H9 (cell line): ENCODE measurements around the gene DACH1. TPM values are rescaled to one million over a fixed set of nuclear protein-coding genes. Genes with fewer than 3 reads are reported as not detected.

Experiments used
- DNase-seq: peaks from one replicate; pipeline ENCODE4 v3.0.0-alpha.2; 2017
- H2AFZ ChIP-seq: one replicate; pipeline ENCODE4 v1.6.1; 2013; ENCODE audit warnings: mild to moderate bottlenecking, low read length, control low read depth, moderate library complexity
- H2AK5ac ChIP-seq: 2 replicates; pipeline ENCODE4 v1.6.1; 2013; ENCODE audit warnings: low read length, control low read depth, mixed read lengths; ENCODE audit not compliant: insufficient read length
- H2BK120ac ChIP-seq: one replicate; pipeline ENCODE4 v1.6.1; 2013; ENCODE audit warnings: low read depth, mild to moderate bottlenecking, low read length, control low read depth, inconsistent platforms; ENCODE audit not compliant: poor library complexity, severe bottlenecking
- H2BK12ac ChIP-seq: 2 replicates; pipeline ENCODE4 v1.6.1; 2013; ENCODE audit warnings: low read length, control low read depth, mixed read lengths, low read depth; ENCODE audit not compliant: insufficient read length
- H2BK15ac ChIP-seq: 2 replicates; pipeline ENCODE4 v1.6.1; 2013; ENCODE audit warnings: low read depth, low read length, control low read depth
- H2BK20ac ChIP-seq: one replicate; pipeline ENCODE4 v1.6.1; 2013; ENCODE audit warnings: low read depth, mild to moderate bottlenecking, low read length, control low read depth, inconsistent platforms; ENCODE audit not compliant: poor library complexity, severe bottlenecking
- H2BK5ac ChIP-seq: 2 replicates; pipeline ENCODE4 v1.6.1; 2013; ENCODE audit warnings: low read length, control low read depth, mixed read lengths; ENCODE audit not compliant: insufficient read length
- H3K14ac ChIP-seq: 2 replicates; pipeline ENCODE4 v1.6.1; 2013; ENCODE audit warnings: low read length, control low read depth; ENCODE audit not compliant: insufficient read depth
- H3K18ac ChIP-seq: 2 replicates; pipeline ENCODE4 v1.6.1; 2013; ENCODE audit warnings: low read depth, mild to moderate bottlenecking, mixed read lengths, low read length, control low read depth; ENCODE audit not compliant: insufficient read length
- H3K23ac ChIP-seq: 2 replicates; pipeline ENCODE4 v1.6.1; 2013; ENCODE audit warnings: low read length, control low read depth, mixed read lengths, low read depth; ENCODE audit not compliant: insufficient read length
- H3K23me2 ChIP-seq: 2 replicates; pipeline ENCODE4 v1.6.1; 2013; ENCODE audit warnings: low read depth, mild to moderate bottlenecking, mixed read lengths, low read length, control low read depth; ENCODE audit not compliant: insufficient read length, poor library complexity, severe bottlenecking
- H3K27ac ChIP-seq: 2 replicates; pipeline ENCODE4 v1.5.1; 2013; ENCODE audit warnings: low read length, control low read depth, mixed read lengths, low read depth; ENCODE audit not compliant: insufficient read length
- H3K27me3 ChIP-seq: 2 replicates; pipeline ENCODE4 v1.6.1; 2013; ENCODE audit warnings: low read length, control low read depth, inconsistent platforms; ENCODE audit not compliant: insufficient read depth
- H3K4ac ChIP-seq: 2 replicates; pipeline ENCODE4 v1.6.1; 2013; ENCODE audit warnings: low read depth, mild to moderate bottlenecking, control low read depth, inconsistent platforms, low read length, moderate library complexity
- H3K4me1 ChIP-seq: 2 replicates; pipeline ENCODE4 v1.6.1; 2013; ENCODE audit warnings: low read length, control low read depth, inconsistent platforms; ENCODE audit not compliant: insufficient read depth
- H3K4me2 ChIP-seq: 2 replicates; pipeline ENCODE4 v1.6.1; 2013; ENCODE audit warnings: low read length, control low read depth, mixed read lengths; ENCODE audit not compliant: insufficient read length, insufficient read depth
- H3K56ac ChIP-seq: 2 replicates; pipeline ENCODE4 v1.6.1; 2013; ENCODE audit warnings: low read depth, mild to moderate bottlenecking, mixed read lengths, low read length, control low read depth; ENCODE audit not compliant: insufficient read length
- H3K79me1 ChIP-seq: 2 replicates; pipeline ENCODE4 v1.6.1; 2013; ENCODE audit warnings: low read depth, mild to moderate bottlenecking, moderate library complexity, low read length, control low read depth, inconsistent platforms; ENCODE audit not compliant: insufficient read depth, poor library complexity, severe bottlenecking
- H3K79me2 ChIP-seq: 2 replicates; pipeline ENCODE4 v1.6.1; 2013; ENCODE audit warnings: low read length, control low read depth, inconsistent platforms; ENCODE audit not compliant: insufficient read depth
- H3K9ac ChIP-seq: 2 replicates; pipeline ENCODE4 v1.6.1; 2013; ENCODE audit warnings: low read length, control low read depth, mixed read lengths; ENCODE audit not compliant: insufficient read length; ENCODE audit errors: extremely low read depth
- H3K9me3 ChIP-seq: one replicate; pipeline ENCODE4 v1.6.1; 2013; ENCODE audit warnings: low read depth, low read length, inconsistent platforms; ENCODE audit not compliant: control insufficient read depth
- H3T11ph ChIP-seq: one replicate; pipeline ENCODE4 v1.6.1; 2013; ENCODE audit warnings: mild to moderate bottlenecking, low read length, control low read depth, inconsistent platforms
- H4K20me1 ChIP-seq: one replicate; pipeline ENCODE4 v1.6.1; 2013; ENCODE audit not compliant: control insufficient read depth, insufficient read length, insufficient read depth
- H4K5ac ChIP-seq: 2 replicates; pipeline ENCODE4 v1.6.1; 2013; ENCODE audit warnings: low read depth, mild to moderate bottlenecking, mixed read lengths, low read length, control low read depth; ENCODE audit not compliant: insufficient read length
- H4K8ac ChIP-seq: replicated peaks from 2 replicates; pipeline ENCODE4 v1.6.1; 2013; ENCODE audit warnings: low read length, control low read depth, mixed read lengths, low read depth; ENCODE audit not compliant: insufficient read length
- H4K91ac ChIP-seq: 2 replicates; pipeline ENCODE4 v1.6.1; 2013; ENCODE audit warnings: low read depth, mild to moderate bottlenecking, moderate library complexity, mixed read lengths, low read length, control low read depth; ENCODE audit not compliant: insufficient read length
- H3K27ac Mint-ChIP-seq, 3 experiments: 2 replicates in 2 of 3; 3 replicates in 1 of 3; pipeline ENCODE4 v1.8.0; 2020 to 2021; ENCODE audit warnings: mixed read lengths in 3 of 3, mild to moderate bottlenecking in 1 of 3, moderate library complexity in 1 of 3
- H3K27me3 Mint-ChIP-seq: 2 replicates; pipeline ENCODE4 v1.8.0; 2021; ENCODE audit warnings: low read depth, mild to moderate bottlenecking, moderate library complexity, mixed read lengths
- H3K36me3 Mint-ChIP-seq, 3 experiments: 2 replicates in 2 of 3; 3 replicates in 1 of 3; pipeline ENCODE4 v1.8.0; 2020 to 2021; ENCODE audit warnings: low read depth in 3 of 3, mixed read lengths in 3 of 3; ENCODE audit not compliant: insufficient read depth in 1 of 3
- H3K4me1 Mint-ChIP-seq, 2 experiments: 2 replicates each; pipeline ENCODE4 v1.8.0; 2020; ENCODE audit warnings: mixed read lengths in 2 of 2
- H3K4me3 Mint-ChIP-seq, 2 experiments: 2 replicates in 1 of 2; 3 replicates in 1 of 2; pipeline ENCODE4 v1.8.0; 2020 to 2021; ENCODE audit warnings: mild to moderate bottlenecking in 2 of 2, mixed read lengths in 2 of 2, moderate library complexity in 1 of 2
- H3K9me3 Mint-ChIP-seq, 2 experiments: 2 replicates in 1 of 2; 3 replicates in 1 of 2; pipeline ENCODE4 v1.8.0; 2020; ENCODE audit warnings: mild to moderate bottlenecking in 2 of 2, mixed read lengths in 2 of 2, moderate library complexity in 1 of 2
- WGBS: extraction: QIAGEN DNeasy Blood & Tissue Kit; methylation state at CpG from one replicate; pipeline ENCODE4 v1.1.7; 2013; ENCODE audit warnings: missing lambda C conversion rate, low lambda C conversion rate, mixed read lengths; ENCODE audit not compliant: insufficient read length; ENCODE audit errors: extremely low coverage; 5-methylcytosine and 5-hydroxymethylcytosine counted together
- total RNA-seq: library from RNA; stranded (reverse); gene quantifications from 2 replicates; pipeline ENCODE4 v1.2.1, GENCODE V29; 2021
- TF ChIP-seq, protein P1 (sequence below): fragments of 200-600 bp; sonication (generic); conservative IDR thresholded peaks from 3 replicates; pipeline ENCODE4 v1.8.0; 2021; ENCODE audit warnings: antibody characterized with exemption, mild to moderate bottlenecking

The DACH1 gene
- total RNA-seq, 1 experiment from 2014 or later, result not detected

DNA sequence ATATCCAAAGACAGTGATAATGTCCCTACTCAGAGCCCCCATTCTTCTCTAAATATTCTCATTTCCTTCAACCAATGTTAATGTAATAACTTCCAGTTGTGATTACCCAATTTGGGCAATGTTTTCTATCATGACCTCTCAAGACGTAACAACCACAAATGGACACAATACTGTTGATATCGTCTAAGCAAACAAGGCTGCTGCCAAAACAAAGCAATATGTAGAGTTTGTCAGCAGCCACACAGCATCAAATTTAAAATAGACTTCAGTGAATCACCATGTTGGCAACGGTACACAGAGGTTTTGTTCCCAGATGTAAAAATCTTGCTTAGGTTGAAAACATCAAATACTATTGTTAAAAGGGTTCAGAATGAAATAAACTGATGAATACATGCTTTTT, 205.1 kb downstream of the DACH1 start:
- Histone ChIP-seq H4K8ac (no peak overlapping the region), H3K56ac (no peak overlapping the region), H3K79me1 (no peaks in the 10 kb centered on the region), H4K91ac (no peak overlapping the region), H3K9ac (no peak overlapping the region), H3K14ac (no peak overlapping the region), H3K4ac (no peak overlapping the region), H3K4me2 (no peak overlapping the region), H3T11ph (no peak overlapping the region), H3K27me3 (no peaks in the 10 kb centered on the region), H2BK20ac (no peak overlapping the region), H2BK120ac (no peak overlapping the region), H3K18ac (no peak overlapping the region), H2BK12ac (no peak overlapping the region), H3K4me1 (no peaks in the 10 kb centered on the region), H2AK5ac (no peak overlapping the region), H4K20me1 (no peaks in the 10 kb centered on the region), H3K9me3 (no peaks in the 10 kb centered on the region), H3K79me2 (no peaks in the 10 kb centered on the region), H4K5ac (no peak overlapping the region), H2BK15ac (no peak overlapping the region), H2AFZ (no peak overlapping the region), H3K27ac (no peak overlapping the region), H2BK5ac (no peak overlapping the region), H3K23me2 (no peaks in the 10 kb centered on the region), H3K23ac (no peak overlapping the region)
- no peak for DNase-seq
- Mint-ChIP-seq H3K9me3 (no peaks in the 10 kb centered on the region), H3K27ac (no peak overlapping the region), H3K4me1 (peaks cover 10% of the 10 kb centered on the region in 2 experiments), H3K36me3 (no peaks in the 10 kb centered on the region), H3K4me3 (no peak overlapping the region), H3K27me3 (no peaks in the 10 kb centered on the region)
- WGBS, result no CpG with 5 or more reads among the region's 3 CpGs
- TF ChIP-seq, protein P1, sequence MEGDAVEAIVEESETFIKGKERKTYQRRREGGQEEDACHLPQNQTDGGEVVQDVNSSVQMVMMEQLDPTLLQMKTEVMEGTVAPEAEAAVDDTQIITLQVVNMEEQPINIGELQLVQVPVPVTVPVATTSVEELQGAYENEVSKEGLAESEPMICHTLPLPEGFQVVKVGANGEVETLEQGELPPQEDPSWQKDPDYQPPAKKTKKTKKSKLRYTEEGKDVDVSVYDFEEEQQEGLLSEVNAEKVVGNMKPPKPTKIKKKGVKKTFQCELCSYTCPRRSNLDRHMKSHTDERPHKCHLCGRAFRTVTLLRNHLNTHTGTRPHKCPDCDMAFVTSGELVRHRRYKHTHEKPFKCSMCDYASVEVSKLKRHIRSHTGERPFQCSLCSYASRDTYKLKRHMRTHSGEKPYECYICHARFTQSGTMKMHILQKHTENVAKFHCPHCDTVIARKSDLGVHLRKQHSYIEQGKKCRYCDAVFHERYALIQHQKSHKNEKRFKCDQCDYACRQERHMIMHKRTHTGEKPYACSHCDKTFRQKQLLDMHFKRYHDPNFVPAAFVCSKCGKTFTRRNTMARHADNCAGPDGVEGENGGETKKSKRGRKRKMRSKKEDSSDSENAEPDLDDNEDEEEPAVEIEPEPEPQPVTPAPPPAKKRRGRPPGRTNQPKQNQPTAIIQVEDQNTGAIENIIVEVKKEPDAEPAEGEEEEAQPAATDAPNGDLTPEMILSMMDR, result no peak
